Activated T-cell treated with anti-CD3 and anti-CD28 coated beads for 1 hour (primary cell): ENCODE data around the gene DNM3.

Source experiments
- DNase-seq: peaks from one replicate; pipeline ENCODE4 v3.0.0-alpha.2; 2020; ENCODE audit warnings: low read depth

Gene DNM3

DNA sequence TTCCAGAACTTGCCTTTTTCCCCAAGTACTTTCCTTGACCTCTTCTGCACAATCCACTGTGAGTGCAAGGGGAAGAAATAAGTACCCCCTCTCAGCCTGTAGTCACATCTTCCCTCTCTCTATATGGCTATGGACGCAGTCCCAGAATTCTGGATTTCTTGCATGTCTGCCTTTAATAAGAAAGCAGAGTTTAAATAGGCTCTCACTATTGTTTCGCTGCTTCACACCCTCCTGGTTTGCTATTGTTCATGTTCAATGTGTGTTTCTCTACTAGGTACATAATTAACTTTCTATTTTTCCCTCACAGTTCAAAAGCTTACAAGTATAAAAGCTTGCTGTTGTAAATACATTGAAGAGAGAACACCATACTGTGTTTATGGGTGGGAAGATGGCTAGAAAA is 397.7 kb downstream of the DNM3 start:
- no peak for DNase-seq

DNA sequence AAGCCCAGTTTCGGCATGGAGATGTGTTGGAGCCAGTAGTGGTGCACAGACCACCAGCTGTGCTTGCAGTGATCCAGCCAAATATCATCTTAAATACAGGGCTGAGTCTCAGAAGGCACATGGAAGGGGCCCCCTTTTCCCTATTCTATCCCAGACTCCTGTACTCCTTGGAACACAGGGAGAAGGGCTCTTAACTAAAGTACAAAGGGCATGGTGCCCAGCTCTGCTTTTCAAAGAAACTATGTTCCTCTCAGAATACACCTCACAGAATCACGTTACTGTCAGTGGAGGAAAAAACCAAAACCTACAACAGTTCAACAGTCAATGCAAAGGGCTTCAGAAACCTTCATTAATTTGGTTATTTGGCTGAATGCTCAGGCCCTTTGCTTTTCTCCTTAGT is 398.6 kb downstream of the DNM3 start:
- DNase-seq, result no peak

DNA sequence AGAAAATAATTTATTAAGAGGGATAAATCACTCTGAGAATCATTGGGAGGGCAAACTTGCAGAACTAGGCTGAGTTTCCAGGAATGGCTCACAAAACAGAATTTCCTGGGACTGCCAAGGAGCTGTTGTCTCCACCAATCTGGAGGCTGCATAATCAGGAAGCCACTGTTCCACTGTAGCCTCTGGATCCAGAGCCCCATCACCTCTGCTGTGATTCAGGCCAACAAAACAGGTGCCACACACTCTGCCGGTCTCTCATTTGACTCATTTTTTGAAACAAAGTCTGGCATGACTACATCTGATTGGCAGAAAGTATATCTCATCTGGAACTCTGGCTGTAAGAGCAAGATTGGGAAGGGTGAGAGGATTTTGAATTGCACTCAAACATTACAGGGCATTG is 400.2 kb downstream of the DNM3 start:
- DNase-seq, result no peak

DNA sequence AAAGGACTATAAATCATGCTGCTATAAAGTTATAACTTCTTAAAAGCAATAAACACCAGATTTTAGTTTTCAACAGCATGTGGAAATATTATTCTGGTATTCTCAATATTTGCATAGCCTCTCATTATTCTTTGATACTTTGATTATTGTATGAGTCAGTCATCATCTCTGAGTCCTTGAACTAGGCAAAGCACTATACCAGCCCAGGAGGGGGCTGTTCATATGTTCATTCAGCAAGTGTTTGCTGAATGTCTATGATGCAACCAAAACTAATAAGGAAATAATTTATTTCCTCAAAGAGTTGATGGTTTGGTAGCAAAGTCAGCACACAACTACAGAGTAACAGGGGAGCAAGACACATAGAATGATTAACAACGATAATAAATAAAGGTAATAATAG is 403.6 kb downstream of the DNM3 start:
- DNase-seq, result no peak

DNA sequence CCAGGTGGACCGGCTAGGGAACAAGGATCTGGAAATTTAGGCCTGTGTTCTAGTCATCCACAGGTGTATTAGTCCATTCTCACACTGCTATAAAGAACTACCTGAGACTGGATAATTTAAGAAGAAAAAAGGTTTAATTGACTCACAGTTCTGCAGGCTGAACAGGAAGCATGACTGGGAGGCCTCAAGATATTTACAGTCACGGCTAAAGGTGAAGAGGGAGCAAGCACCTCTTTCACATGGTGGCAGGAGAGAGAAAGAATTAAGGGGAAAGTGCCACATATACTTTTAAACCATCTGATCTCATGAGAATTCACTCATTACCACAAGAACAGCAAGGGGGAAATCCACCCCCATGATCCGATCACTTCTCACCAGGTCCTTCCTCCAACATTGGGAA is 404.5 kb downstream of the DNM3 start:
- DNase-seq, result no peak

DNA sequence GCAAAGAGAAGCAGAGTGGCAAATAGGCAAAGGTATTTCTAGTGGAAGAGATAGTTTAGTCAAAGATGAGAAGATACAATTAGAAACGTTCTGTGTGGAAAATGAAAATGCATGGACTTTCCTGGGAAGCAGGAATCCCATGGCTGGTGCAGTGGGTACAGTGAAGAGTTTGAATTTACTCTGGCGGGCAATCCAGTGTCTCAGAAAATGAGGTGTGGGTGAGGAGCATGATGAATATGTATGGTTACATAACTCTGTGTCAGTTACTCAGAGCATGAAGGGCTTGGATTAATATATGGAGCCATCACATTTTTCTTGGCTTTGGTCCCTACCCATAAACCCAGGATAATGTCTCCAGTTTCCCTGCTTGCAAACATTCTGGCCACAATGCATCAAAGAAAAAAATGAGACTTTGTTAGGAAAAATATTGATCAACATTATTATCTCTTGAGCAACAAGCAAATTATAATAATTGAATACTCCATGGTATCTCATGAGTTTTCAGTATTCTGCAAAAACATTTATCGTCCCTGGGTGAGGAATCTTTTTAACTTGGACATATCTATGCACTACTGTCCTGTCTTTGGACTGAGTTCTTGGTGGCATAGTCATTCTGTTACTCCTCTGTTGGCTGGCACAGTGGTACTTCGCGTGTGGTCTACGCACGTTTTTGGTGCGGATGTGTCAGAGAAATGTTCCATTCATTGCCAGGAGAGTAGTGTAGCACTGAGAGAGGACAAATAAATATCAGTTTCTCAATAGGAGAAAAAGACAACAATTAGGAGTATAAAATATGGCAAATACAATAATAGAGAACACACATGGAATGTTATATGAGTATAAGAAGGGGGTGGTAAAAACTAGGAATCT is 405.5 kb downstream of the DNM3 start:
- DNase-seq, result no peak

DNA sequence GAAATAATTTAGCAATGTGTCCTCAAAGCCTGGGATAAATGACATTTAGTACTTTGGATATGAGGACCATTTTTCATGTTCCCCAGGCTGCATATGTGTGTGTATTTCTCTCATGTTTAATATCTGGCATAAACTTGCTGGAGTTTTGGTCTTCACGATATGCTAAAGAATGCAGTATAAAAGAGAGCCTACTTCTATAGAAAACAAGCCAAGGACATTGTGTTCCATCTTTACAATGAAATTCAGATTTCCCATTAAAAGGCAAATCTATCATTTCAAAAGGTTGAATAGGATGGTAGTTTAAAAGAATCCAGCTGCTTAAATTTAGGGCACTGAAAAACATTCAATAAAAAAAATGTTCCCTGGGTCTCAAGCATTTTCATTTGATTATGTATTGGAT is 410.2 kb downstream of the DNM3 start:
- DNase-seq, result no peak

DNA sequence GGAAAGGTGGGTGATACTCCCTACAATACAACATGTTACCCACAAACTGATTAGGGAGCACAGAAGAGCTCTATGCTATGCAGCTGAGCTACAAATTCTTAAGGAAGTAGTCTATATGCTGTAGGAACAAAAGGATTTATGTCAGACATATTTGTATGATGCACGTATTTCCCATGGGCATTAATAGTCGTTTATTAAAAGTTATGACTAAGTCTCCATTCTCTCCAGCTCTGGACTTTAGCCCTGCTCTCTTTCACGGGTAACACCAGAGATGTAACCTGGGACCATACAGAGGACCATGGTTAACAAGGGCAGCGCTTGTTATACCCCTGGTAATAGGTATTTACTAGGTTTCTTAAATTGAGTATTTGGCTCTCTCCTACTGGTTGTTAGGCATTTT is 411.0 kb downstream of the DNM3 start:
- DNase-seq, result no peak

DNA sequence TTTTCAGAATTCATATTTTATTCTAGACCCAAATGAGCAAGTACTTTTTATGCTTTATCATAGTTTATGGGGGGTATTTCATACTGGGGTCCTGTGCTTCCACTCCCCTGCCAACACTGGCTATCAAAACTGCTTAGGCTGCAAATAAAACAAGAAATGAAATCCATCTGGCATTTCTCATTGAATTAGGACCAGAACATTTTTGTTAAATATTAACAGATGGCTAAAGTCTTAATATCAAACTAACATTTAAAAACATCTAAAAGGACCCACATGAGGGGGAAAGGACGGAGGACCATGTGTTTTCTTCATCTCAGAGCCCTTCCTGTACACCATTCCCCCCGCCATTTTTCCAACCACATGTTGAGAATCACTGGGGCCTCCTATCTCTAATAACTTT is 411.7 kb downstream of the DNM3 start:
- no peak for DNase-seq

DNA sequence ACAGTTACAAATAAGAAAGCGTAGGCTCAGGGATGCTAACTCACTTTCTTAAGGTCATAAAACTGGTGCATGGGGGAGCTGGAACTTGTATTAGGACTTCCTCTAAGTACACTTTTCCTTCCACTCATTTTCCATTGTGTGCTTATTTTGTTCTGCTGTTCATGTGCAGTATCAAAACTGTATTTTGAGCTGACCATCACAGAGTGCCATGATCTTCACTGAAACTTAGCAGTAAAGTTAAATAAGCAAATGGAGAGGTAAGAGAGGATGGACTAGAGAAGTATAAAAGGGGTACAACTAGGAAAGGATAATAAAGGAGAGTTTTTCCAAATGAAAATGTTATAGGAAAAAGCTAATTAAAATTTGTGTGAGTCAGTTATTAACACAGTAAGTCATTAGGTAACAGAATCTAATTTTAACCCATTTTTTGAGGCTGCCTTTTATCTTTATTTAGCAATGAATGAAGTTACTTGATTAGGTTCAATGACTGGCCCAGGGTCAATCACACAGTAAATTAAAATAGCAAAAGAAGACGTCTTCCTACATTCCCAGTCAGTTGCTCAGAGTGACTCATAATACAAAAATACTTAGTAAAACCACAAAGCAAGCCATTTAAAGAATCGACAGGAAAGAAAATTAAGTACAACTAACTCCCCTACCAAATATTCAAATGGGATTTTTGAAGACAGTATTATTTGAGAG is 413.4 kb downstream of the DNM3 start:
- no peak for DNase-seq

DNA sequence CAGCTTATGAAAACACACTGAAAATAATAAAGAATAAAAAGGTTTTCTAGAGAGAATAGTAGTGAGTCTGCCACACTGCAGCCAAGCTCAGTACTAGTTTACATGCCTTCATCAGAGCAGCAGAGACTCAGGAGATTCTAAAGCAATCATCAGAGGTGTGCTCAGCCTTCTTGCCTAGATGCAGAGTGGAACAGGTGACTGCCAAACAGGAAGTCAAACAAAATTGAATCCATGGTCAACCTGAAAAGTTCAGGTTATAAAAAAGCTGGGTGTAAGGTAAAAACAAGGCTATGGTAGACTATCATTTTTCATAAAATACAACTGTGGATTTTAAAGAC is 413.9 kb downstream of the DNM3 start:
- DNase-seq, result no peak

DNA sequence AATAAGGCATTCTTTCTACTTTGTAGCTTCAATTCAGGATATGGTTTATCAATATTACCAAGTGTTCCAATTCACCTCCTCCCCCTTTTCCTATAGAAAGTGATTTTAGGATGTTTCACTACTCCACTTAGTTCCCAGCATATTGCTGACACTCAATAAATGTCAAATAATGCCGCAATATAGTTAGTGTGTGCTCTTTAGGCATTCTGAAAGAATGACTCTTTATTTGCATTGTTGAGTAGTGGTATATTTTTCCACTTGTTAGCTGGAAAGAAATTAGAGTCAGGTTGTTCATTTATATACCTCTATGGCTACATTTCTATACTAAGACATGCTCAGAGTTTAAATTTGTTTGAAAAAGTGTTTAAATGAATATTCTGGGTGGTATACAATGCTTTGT is 424.6 kb downstream of the DNM3 start:
- DNase-seq, result no peak

DNA sequence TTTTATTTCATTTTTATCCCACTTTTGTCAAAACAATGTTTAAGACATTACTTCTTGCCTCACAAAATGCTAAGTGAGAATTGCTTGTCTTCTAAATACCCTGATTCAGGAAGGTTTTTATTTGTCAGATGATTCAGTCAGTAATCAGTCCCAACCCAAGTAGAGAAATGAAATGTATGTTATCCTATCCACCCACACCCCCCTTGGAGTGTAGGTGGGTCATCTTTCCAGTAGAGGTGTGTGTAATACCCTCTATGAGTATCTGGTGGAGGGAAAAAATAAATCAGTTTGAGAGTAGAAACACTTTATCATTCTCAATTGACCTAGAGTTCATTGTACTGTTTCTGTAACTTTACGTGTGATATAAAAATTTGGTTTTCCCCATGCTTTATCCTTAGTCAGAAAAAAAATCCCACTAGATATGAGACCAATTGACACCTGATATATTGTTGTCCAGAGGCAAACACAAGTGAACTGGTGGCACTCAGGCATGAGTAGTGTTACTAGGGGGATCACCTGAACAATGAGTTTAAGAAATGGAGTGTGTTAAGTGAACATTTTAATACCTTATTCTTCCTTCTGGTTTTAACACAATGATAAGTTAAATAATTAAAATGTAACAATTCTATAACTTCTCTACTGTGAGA is 425.4 kb downstream of the DNM3 start:
- no peak for DNase-seq

DNA sequence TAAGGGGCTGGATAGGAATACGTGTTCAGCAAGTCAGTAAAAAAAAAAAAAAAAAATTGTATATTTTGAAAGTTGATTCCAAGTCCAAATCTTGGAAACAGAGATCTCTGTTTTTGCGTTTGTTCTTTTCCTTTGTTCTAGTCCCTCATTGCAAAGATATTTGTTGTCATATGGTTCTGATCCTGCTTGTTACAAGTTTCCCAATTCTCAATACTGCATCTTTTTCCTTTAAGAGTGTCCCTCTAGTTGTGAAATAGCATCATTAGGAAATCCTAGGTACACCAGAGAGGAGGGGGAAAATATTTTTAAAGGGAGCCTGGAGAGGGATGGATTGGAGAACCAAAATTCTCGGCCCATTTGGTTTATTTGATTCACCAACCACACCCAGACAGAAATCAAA is 426.9 kb downstream of the DNM3 start:
- DNase-seq, result no peak

DNA sequence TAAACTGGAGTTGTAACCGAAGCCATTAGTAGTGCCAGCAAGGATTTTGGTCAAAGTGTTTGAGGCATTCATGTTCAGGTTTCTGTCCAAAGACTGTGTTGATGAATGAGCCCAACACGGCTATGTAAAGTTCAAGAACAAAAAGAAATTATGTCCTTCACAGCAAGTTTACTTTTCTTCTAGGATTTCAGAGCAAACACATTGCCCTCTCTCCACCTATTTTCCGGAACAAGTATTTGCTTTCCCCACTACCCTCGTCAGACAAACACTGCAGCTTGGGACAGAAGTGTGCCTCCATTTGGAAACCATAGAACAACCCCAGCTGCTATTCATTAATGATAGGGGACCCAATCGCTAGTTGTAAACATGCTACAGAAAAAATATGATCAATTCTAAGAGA is 427.8 kb downstream of the DNM3 start:
- no peak for DNase-seq

DNA sequence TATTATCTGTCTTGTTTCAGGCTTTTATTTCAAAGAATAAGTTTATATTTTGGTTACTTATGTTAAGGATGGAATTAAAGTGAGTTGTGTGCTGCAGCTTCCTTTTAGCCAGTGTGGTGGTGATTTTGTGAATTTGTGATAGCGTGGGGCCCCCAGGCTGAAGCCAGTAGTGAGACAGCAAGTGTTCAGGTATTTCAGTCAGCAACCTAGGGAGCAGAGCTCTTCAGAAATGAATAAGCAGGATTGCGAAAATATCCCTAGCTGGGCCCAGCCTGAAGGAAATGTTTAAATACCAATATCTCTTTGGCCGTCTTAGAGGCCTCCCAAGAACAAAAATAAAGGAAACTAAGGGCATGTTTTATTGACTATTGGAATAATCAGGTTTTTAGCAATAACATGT is 428.3 kb downstream of the DNM3 start:
- no peak for DNase-seq

DNA sequence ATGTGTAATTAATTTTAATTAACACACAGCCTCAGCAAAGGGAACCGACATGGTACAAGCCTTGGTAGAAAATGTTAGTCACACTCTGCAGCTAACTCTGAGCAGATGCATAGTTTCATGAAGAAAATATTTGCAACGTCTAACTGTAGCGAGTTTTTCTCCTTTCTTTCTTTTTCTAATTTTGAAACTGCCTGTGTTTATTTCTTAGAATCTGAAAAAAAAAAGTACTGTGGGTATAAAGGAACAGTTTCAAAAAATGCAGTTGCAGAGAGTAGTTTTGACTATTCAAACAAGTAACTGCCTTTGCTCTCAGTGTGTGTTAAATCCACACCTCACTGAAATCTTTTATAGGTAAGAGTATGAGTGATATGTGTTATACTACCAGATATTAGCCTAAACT is 429.3 kb downstream of the DNM3 start:
- DNase-seq, result no peak

DNA sequence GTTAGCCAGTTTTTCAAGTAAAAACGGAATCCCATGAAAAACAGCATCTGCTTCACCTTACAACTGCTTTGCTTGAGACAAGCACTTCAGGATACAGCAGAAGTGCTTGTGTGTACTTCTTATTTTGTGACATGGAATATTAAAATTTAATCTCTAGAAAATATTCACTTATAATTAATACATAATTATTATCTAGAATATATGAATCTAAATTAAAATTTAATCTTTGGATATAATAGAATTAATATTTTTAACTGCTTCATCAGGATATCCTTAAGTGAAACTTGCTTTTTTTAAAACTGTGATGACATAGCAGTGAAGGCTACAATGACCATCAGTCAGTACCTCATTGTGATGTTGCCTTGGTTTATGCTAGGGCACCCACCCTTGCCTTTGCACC is 430.8 kb downstream of the DNM3 start:
- DNase-seq, result no peak

DNA sequence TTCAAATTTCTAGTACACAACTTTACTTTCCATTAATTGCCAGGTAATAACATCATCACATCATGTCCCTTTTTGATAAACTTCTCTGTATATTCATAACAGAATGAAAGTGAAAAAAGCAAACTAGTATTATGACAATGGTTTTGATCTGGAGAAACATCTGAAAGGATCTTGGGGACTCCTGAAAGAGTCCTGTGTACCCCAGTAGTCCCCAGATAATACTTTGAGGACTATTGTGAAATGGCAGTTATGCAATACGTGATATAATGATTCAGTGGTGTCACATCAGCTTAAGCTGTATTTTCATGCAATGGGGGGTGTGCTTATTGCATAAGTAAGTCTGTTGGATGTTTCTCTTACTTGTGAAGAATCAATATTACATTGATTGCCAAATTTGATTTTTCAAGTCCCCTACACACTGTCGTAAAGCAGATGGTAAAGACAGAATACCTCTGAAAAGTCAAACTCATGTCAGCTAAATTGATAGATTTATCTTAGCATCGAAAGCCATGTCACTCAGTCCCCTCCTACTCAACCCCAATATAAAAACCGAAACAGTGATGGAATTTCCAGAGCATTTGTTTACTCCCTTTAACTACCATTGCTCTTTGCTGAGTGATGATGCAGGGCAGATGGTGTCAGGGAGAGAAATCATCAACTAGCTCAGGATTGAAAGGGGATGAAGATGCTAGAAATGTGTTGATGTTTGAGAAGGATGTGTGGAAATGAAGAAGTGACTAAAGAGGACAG is 432.5 kb downstream of the DNM3 start:
- DNase-seq, result no peak

DNA sequence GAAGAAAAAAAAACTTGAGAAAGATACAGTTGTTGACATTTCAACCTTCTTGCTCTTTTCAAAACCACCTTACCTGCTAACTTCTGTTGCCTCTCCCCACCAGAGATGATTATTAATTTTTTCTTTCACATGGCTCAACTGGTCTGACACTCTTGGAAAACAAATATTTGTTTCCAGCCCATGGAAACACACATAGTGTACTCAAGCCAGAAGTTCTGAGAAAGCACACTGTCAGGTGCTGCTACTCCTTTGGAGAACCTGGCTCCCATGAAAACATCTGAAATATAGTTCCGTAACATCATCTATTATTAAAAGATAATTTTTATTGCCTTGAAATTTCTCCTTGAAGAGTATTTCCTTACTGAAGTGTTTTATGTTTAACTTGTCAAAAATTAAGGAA is 434.2 kb downstream of the DNM3 start:
- DNase-seq, result no peak

DNA sequence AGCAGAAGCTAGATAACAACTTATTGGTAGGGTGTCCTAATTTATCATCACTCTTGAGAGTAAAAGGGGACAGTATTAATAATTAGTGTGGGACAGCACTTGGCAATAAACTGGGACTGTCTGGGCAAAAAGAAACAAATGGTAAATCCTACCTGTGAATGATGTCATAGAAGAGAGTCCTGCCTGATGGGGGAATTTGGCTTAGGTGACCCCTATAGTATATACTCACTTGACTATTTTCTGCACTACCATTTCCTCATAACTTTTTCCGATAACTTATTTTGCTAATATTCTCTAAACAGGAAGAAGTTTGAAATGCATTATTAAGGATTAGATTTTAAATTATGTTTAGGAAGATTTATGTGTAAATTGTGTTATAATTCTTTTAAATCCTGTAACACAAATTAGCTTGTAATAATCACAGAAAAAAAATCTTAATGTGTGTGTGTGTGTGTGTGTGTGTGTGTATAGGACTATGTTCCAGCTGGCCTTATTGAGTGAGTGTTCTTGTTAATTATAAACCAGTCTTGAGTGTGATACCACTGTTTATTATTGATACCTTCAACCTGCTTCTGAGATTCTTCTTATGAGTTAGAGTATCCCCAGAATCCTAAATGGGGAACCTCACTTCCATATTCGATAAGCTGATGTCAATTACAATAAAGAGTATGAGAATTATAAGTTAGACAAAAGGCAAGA is 435.0 kb downstream of the DNM3 start:
- DNase-seq, result no peak

DNA sequence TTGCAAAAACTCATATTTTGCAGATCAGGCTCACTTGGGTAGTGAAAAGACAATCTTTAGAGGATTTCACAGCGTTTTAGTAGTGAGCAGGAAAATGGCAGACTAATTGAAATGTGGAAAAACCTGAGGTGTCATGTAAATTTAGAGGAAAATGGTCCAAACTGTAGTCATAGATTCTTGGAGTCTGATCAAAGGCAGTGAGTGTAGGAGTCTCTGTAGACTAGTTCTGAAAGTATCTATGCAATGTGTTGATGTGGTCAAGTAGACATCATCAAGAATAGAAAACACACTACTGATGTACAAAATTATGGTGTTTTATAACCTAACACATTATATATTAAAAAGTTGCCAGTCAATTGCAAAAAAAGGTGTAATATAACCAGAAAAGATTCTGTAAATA is 436.0 kb downstream of the DNM3 start:
- no peak for DNase-seq
